ENCODE data around the gene BCO2. TPM values are rescaled to one million over a fixed set of nuclear protein-coding genes. Genes with fewer than 3 reads are reported as not detected.
"Not testable (repeated sequence)": the region's sequence is repeated elsewhere in the genome, so short reads cannot be mapped to it uniquely, and the experiment has no call there.

BCO2 gene
- total and polyA plus RNA-seq, 10 of the 15 experiments (the other 5 are each of a cell fraction or from before 2014, with no cell fraction given), result 0.29 to 1.0 (median 0.57) TPM

GRCh38 chr11:112199101-112199500 is 23.8 kb downstream of the BCO2 start:
- WGBS (ENCODE audit: insufficient coverage, insufficient replicate concordance, low lambda C conversion rate, missing lambda C conversion rate), result 44% methylated on average over 4 of the region's 4 CpGs

DNA sequence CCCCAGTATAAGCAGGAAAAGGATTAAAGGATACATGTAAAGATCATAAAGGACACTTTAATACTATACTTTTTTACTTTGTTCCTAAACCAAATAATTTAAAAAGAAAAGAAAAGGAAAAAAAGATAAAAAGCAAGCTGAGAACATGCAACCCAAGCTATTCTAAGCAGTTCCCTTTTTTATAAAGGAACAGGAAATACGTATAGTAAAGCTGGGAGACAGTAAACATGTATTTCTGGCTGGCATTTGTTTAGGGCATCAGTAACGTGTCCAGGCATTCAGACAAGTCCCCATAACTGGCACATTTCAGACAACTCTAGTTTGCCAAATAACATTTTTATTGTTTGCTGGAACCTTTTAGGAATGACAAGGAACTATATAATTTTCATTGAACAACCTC is 24.9 kb downstream of the BCO2 start:
- ChIA-PET POLR2A (no interaction called here), CTCF (interaction anchor here (1.3 kb wide), 2 partner anchors 80 to 87 kb away, joined by 3 read pairs; no protein-coding TSS in a partner anchor), RAD21 (ENCODE audit: unreplicated experiment) (no interaction called here), SMC1A (ENCODE audit: uncharacterized antibody, unreplicated experiment) (interaction anchor here (0.6 to 1.5 kb wide), 3 partner anchors 8 to 343 kb away, joined by 3 to 4 read pairs (median 3); no protein-coding TSS in a partner anchor)
- H2AFZ ChIP-seq (ENCODE audit: control insufficient read depth, low read depth, low read length), result no peak overlapping the region
- no TSS peak for BruUV-seq (replicated peaks)
- FAIRE-seq (no peak), ATAC-seq (no peak), DNase-seq (ENCODE audit: low read depth, low spot score) (no peak)
- no peak overlapping the region for H3K9ac ChIP-seq (ENCODE audit: control insufficient read depth, insufficient read depth, low read length)
- H3K79me2 ChIP-seq (ENCODE audit: control insufficient read depth, insufficient read depth, low read length), result no peaks in the 10 kb centered on the region
- in situ Hi-C loops (cut with MboI) (no loop called here), intact Hi-C loops (cut with micrococcal nuclease; ENCODE audit: unreplicated experiment) (no loop called here)
- no peak overlapping the region for H3K27ac ChIP-seq (ENCODE audit: control insufficient read depth, insufficient read depth)
- H3K4me3 ChIP-seq, result no peak overlapping the region
- H3K27me3 ChIP-seq (replicated peaks in 1 of 2; ENCODE audit: control insufficient read depth in 2 of 2, insufficient read depth in 2 of 2, low read length in 1 of 2), result no peaks in the 10 kb centered on the region
- no peaks in the 10 kb centered on the region for H3K36me3 ChIP-seq (ENCODE audit: control insufficient read depth in 2 of 2, insufficient read depth in 2 of 2, low read length in 1 of 2)
- H3K4me2 ChIP-seq (ENCODE audit: control insufficient read depth, insufficient read depth), result no peak overlapping the region
- WGBS (ENCODE audit: insufficient coverage, insufficient replicate concordance, low lambda C conversion rate, missing lambda C conversion rate), result 25% methylated on average over 2 of the region's 2 CpGs
- H3K9me3 ChIP-seq (replicated peaks; ENCODE audit: control insufficient read depth, insufficient read depth, low read length), result no peaks in the 10 kb centered on the region
- H3K4me1 ChIP-seq (ENCODE audit: control insufficient read depth, insufficient read depth, low read length), result no peaks in the 10 kb centered on the region
- H4K20me1 ChIP-seq (ENCODE audit: control insufficient read depth, insufficient read depth), result no peaks in the 10 kb centered on the region
- TF ChIP-seq ESRRA (IDR thresholded peaks at IDR 0.05; ENCODE audit: low read length), result no peak
- TF ChIP-seq SIX5 (IDR thresholded peaks at IDR 0.05; ENCODE audit: low read depth, low read length, severe bottlenecking), result no peak
- no peak for TF ChIP-seq STAT3 (IDR thresholded peaks at IDR 0.05; ENCODE audit: low read depth, low read length)
- TF ChIP-seq CHD2 (IDR thresholded peaks at IDR 0.05; ENCODE audit: borderline replicate concordance, low read depth, low read length), result no peak
- TF ChIP-seq ZBTB33 (IDR thresholded peaks at IDR 0.05), result no peak
- TF ChIP-seq NR2C2 (IDR thresholded peaks at IDR 0.05; ENCODE audit: borderline replicate concordance, control insufficient read depth, insufficient read length, low read depth), result no peak
- no peak for TF ChIP-seq BACH1 (IDR thresholded peaks at IDR 0.05; ENCODE audit: borderline replicate concordance)
- no peak for TF ChIP-seq NKRF (conservative IDR thresholded peaks at IDR 0.05)
- no peak for TF ChIP-seq STAT1 (conservative IDR thresholded peaks at IDR 0.05)
- TF ChIP-seq CBFB (IDR thresholded peaks at IDR 0.05; ENCODE audit: low read depth), result no peak
- no peak for TF ChIP-seq BRCA1 (IDR thresholded peaks at IDR 0.05; ENCODE audit: low read depth, low read length)

More at GRCh38 chr11:112199101-112199500, 23.8 kb downstream of the BCO2 start:
- RAD21 ChIA-PET (ENCODE audit: unreplicated experiment); H2AFZ ChIP-seq (ENCODE audit: control insufficient read depth, low read depth, low read length); H3K36me3 ChIP-seq (ENCODE audit: control insufficient read depth in 2 of 2, insufficient read depth in 2 of 2, low read length in 1 of 2); H3K27ac ChIP-seq (ENCODE audit: control insufficient read depth, insufficient read depth); intact Hi-C loops (cut with micrococcal nuclease; ENCODE audit: unreplicated experiment); H3K4me3 ChIP-seq; H3K9ac ChIP-seq (ENCODE audit: control insufficient read depth, insufficient read depth, low read length); FAIRE-seq; POLR2A ChIA-PET; ATAC-seq; H3K27me3 ChIP-seq (replicated peaks in 1 of 2; ENCODE audit: control insufficient read depth in 2 of 2, insufficient read depth in 2 of 2, low read length in 1 of 2); in situ Hi-C loops (cut with MboI); SMC1A ChIA-PET (ENCODE audit: uncharacterized antibody, unreplicated experiment); DNase-seq (ENCODE audit: low read depth, low spot score); H3K9me3 ChIP-seq (replicated peaks; ENCODE audit: control insufficient read depth, insufficient read depth, low read length); H3K79me2 ChIP-seq (ENCODE audit: control insufficient read depth, insufficient read depth, low read length); BruUV-seq (replicated peaks); H3K4me2 ChIP-seq (ENCODE audit: control insufficient read depth, insufficient read depth); H3K4me1 ChIP-seq (ENCODE audit: control insufficient read depth, insufficient read depth, low read length); H4K20me1 ChIP-seq (ENCODE audit: control insufficient read depth, insufficient read depth): not testable (repeated sequence)
- CTCF ChIA-PET, result interaction anchor here (1.5 kb wide), 1 partner anchor 83 kb away, joined by 3 read pairs; no protein-coding TSS in a partner anchor

Data from GM12878 (cell line).